ENCODE measurements around the gene NHLRC3.

- TF ChIP-seq CTCF (conservative IDR thresholded peaks at IDR 0.05 in 1 of 2, IDR thresholded peaks at IDR 0.05 in 1 of 2; ENCODE audit: low read depth in 1 of 2, low read length in 2 of 2): no peak
- no peak for TF ChIP-seq EZH2 (IDR thresholded peaks at IDR 0.05; ENCODE audit: low read length, missing control alignments)
These were observed 811 bp upstream of the NHLRC3 start for GRCh38 chr13:39037410-39037879.

Data from fibroblast of lung (primary cell).